KMS-11 (cell line): Measurements from ENCODE around the gene FGF14.
"Not testable (repeated sequence)": the region's sequence is repeated elsewhere in the genome, so short reads cannot be mapped to it uniquely, and the experiment has no call there.

Source experiments
- H2AFZ ChIP-seq: fragments of 200-600 bp; sonication (generic); 2 replicates; pipeline ENCODE4 v1.6.1; 2016; ENCODE audit warnings: antibody characterized with exemption, mixed run types, low read depth
- H3K27ac ChIP-seq: fragments of 200-600 bp; sonication (generic); 2 replicates; pipeline ENCODE4 v1.6.1; 2016; ENCODE audit warnings: mild to moderate bottlenecking, mixed run types
- H3K27me3 ChIP-seq: fragments of 200-600 bp; sonication (generic); 2 replicates; pipeline ENCODE4 v1.6.1; 2017; ENCODE audit warnings: mild to moderate bottlenecking, low read depth, mixed run types, moderate library complexity; ENCODE audit not compliant: insufficient read depth
- H3K36me3 ChIP-seq: fragments of 200-600 bp; sonication (generic); 2 replicates; pipeline ENCODE4 v1.6.1; 2017; ENCODE audit warnings: mild to moderate bottlenecking, mixed run types; ENCODE audit not compliant: insufficient read depth
- H3K4me1 ChIP-seq: fragments of 200-600 bp; sonication (generic); 2 replicates; pipeline ENCODE4 v1.6.1; 2016; ENCODE audit warnings: mild to moderate bottlenecking, low read depth, mixed run types; ENCODE audit not compliant: poor library complexity, severe bottlenecking
- H3K4me2 ChIP-seq: fragments of 200-600 bp; sonication (generic); 2 replicates; pipeline ENCODE4 v1.7.0; 2016; ENCODE audit warnings: mild to moderate bottlenecking, mixed run types
- H3K4me3 ChIP-seq: fragments of 200-600 bp; sonication (generic); IDR thresholded peaks from 2 replicates; pipeline ENCODE4 v1.6.1; 2017; ENCODE audit warnings: low read depth, low read length, mixed read lengths; ENCODE audit not compliant: insufficient read depth
- H3K79me2 ChIP-seq: fragments of 200-600 bp; sonication (generic); 2 replicates; pipeline ENCODE4 v1.6.1; 2016; ENCODE audit warnings: low read depth, mixed run types; ENCODE audit not compliant: insufficient read depth
- H3K9ac ChIP-seq: fragments of 200-600 bp; sonication (generic); 2 replicates; pipeline ENCODE4 v1.6.1; 2016; ENCODE audit warnings: mild to moderate bottlenecking, mixed run types
- H4K20me1 ChIP-seq: fragments of 200-600 bp; sonication (generic); 2 replicates; pipeline ENCODE4 v1.6.1; 2016; ENCODE audit warnings: mild to moderate bottlenecking, mixed run types; ENCODE audit not compliant: insufficient read depth
- CTCF ChIP-seq: fragments of 200-600 bp; sonication (generic); conservative IDR thresholded peaks from 2 replicates; pipeline ENCODE4 v1.6.1; 2017; ENCODE audit warnings: low read depth, mild to moderate bottlenecking, antibody characterized with exemption, low read length, moderate library complexity, mixed read lengths

Gene FGF14

DNA sequence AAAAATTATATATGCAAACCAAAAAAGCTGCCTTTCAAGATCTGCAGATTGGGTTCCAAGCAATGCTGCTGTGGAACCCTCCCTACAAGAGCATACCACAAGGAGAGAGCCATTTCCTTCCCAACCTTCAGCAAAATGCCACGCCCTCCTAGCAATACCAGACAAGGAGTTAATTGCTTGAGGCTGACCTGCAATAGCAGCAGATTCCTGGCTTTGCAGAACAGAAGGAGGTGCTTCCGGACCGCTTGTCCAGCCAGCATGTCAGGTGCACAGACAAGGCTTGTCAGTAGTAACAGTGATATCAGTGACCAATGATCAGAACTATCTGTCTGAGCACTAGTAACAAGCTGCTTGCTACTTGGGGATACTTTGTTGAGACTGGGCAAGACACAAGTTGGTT, 301.6 kb downstream of the FGF14 start:
- no peak overlapping the region for H2AFZ ChIP-seq
- no peaks in the 10 kb centered on the region for H3K4me1 ChIP-seq
- H3K9ac ChIP-seq = no peak overlapping the region
- no peaks in the 10 kb centered on the region for H3K79me2 ChIP-seq
- no peak overlapping the region for H3K4me3 ChIP-seq
- H3K4me2 ChIP-seq = no peak overlapping the region
- no peak overlapping the region for H3K27ac ChIP-seq
- no peaks in the 10 kb centered on the region for H3K36me3 ChIP-seq
- no peaks in the 10 kb centered on the region for H3K27me3 ChIP-seq
- H4K20me1 ChIP-seq = no peaks in the 10 kb centered on the region
- no peak for TF ChIP-seq CTCF

- H2AFZ ChIP-seq = no peak overlapping the region
- no peak overlapping the region for H3K27ac ChIP-seq
- H4K20me1 ChIP-seq = no peaks in the 10 kb centered on the region
- H3K27me3 ChIP-seq = no peaks in the 10 kb centered on the region
- no peaks in the 10 kb centered on the region for H3K4me1 ChIP-seq
- H3K79me2 ChIP-seq = no peaks in the 10 kb centered on the region
- no peak for TF ChIP-seq CTCF
- H3K4me2 ChIP-seq = no peak overlapping the region
- no peaks in the 10 kb centered on the region for H3K36me3 ChIP-seq
- H3K9ac ChIP-seq = no peak overlapping the region
- no peak overlapping the region for H3K4me3 ChIP-seq
These were observed 304.1 kb downstream of the FGF14 start for GRCh38 chr13:102097708-102098107.

DNA sequence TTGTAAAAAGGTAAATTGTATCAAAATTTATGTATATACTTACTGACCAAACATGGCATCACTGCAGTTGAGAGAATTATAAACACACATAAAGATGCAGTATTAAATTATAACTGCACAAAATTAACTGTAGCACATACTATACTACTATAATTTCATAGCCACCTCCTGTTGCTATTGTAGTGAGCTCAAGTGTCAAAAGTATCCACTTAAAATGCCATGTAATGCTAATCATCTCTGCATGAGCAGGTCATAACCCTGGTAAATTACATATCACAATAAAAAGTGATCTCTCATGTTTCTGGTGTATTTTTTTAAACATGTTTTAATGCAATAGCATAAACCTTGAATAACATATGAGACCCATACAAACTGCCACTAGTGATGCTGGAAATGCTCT, 308.6 kb downstream of the FGF14 start:
- H3K27me3 ChIP-seq, H3K4me1 ChIP-seq, H3K27ac ChIP-seq, H3K4me3 ChIP-seq, H3K79me2 ChIP-seq, H2AFZ ChIP-seq, H3K9ac ChIP-seq, H3K36me3 ChIP-seq, H4K20me1 ChIP-seq, H3K4me2 ChIP-seq: not testable (repeated sequence)

DNA sequence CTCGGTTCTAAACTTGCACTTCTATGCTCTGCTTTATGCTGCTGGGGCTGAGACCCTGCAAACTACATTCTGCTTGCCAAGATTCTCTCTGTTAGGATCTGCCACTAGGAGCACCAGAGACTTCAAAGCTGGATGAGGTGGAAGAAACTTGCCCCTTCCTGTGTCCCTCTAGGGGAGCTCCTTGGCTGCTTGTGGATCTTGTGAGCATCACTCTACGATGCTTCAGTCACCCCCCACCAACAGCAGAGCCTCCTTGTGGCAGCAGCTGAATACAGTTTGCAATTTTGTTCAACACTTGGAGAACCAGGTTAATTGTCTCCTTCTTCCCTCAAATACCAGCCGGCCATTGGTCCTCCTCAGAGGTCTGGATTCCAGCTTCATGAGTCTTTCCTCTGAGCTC, 310.6 kb downstream of the FGF14 start:
- TF ChIP-seq CTCF = no peak
- Histone ChIP-seq H3K9ac (no peak overlapping the region), H3K27ac (no peak overlapping the region), H2AFZ (no peak overlapping the region), H4K20me1 (no peaks in the 10 kb centered on the region), H3K4me1 (no peaks in the 10 kb centered on the region), H3K4me2 (no peak overlapping the region), H3K4me3 (no peak overlapping the region), H3K79me2 (no peaks in the 10 kb centered on the region), H3K27me3 (no peaks in the 10 kb centered on the region), H3K36me3 (no peaks in the 10 kb centered on the region)

DNA sequence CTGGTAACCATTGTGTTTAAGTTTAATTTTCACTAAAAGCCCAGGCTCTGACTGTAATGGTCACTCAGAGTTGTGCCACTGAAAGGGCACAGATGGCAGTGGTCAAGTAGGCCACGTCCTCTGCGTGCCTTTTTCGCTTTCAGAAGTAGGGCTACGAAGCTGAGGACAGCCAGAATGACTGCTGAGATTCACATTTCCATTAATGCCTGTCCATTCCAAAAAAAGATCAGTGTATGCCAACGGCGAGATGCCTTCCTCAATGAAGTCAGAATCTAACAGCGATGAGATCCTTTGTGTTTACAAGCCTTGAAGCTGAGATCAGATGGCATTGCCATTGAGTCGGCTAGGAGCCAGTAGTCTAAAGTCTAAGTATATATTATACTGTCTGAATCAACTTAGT, 311.3 kb downstream of the FGF14 start:
- no peak for TF ChIP-seq CTCF
- Histone ChIP-seq H2AFZ (no peak overlapping the region), H3K27ac (no peak overlapping the region), H3K79me2 (no peaks in the 10 kb centered on the region), H3K4me3 (no peak overlapping the region), H3K9ac (no peak overlapping the region), H3K4me1 (no peaks in the 10 kb centered on the region), H3K4me2 (no peak overlapping the region), H3K27me3 (no peaks in the 10 kb centered on the region), H4K20me1 (no peaks in the 10 kb centered on the region), H3K36me3 (no peaks in the 10 kb centered on the region)
